Thyroid gland (tissue), 4 donors: ENCODE results near the gene GALK1. TPM values are rescaled to one million over a fixed set of nuclear protein-coding genes. Genes with fewer than 3 reads are reported as not detected.

ENCODE experiments used
- DNase-seq, 2 donors: peaks; one replicate each; pipeline ENCODE4 v3.0.0-alpha.2; 2019
- H3K27ac ChIP-seq, 3 donors: fragments of 200-600 bp; sonication (generic); 1 replicate in 2 of 3; 2 replicates in 1 of 3; pipeline ENCODE4 v1.5.1; 2016 to 2019; ENCODE audit warnings: mild to moderate bottlenecking in 1 of 3, moderate library complexity in 1 of 3
- H3K27me3 ChIP-seq: fragments of 200-600 bp; sonication (generic); one replicate; pipeline ENCODE4 v1.5.1; 2019
- H3K36me3 ChIP-seq, 2 donors: fragments of 200-600 bp; sonication (generic); one replicate each; pipeline ENCODE4 v1.5.1; 2016 to 2019
- H3K4me1 ChIP-seq, 2 donors: fragments of 200-600 bp; sonication (generic); one replicate each; pipeline ENCODE4 v1.5.1; 2017 to 2019
- H3K4me3 ChIP-seq, 3 donors: fragments of 200-600 bp; sonication (generic); replicated peaks in 1 of 3; 1 replicate in 2 of 3; 2 replicates in 1 of 3; pipeline ENCODE4 v1.5.1; 2016; ENCODE audit warnings: mild to moderate bottlenecking in 1 of 3
- H3K9me3 ChIP-seq: fragments of 200-600 bp; sonication (generic); one replicate; pipeline ENCODE4 v1.5.1; 2017
- CTCF ChIP-seq, 6 experiments: fragments of 200-600 bp in 3 of 6; fragments of 450-650 bp in 3 of 6; sonication (generic) in 3 of 6; IDR thresholded peaks; one replicate each; pipeline ENCODE4 v1.5.1; 2016 to 2019; ENCODE audit warnings: antibody characterized with exemption in 6 of 6, mild to moderate bottlenecking in 2 of 6, inconsistent platforms in 1 of 6, moderate library complexity in 1 of 6
- POLR2A ChIP-seq, 2 donors: fragments of 450-650 bp; IDR thresholded peaks; one replicate each; pipeline ENCODE4 v1.6.1; 2017; ENCODE audit warnings: antibody characterized with exemption in 2 of 2, mild to moderate bottlenecking in 2 of 2, moderate library complexity in 1 of 2
- WGBS, 2 donors: methylation state at CpG; one replicate each; pipeline ENCODE4 v1.1.5; 2017; 5-methylcytosine and 5-hydroxymethylcytosine counted together
- intact Hi-C: fragments of 100-400 bp; cut with DNase I; formaldehyde crosslinking; loops from one replicate; pipeline ENCODE4 v1.15.1; 2023
- total RNA-seq, 4 donors: library from RNA; depleted of rRNA; stranded (reverse); fragments of >200 nt; gene quantifications; one replicate each; pipeline ENCODE4 v1.2.3, GENCODE V29; 2016

The GALK1 gene
- total RNA-seq, 4 donors from 2014 or later, result 15.4 to 28.5 (median 24.9) TPM

GRCh38 chr17:75734674-75735294 lies 30.2 kb downstream of the GALK1 start:
- no peak overlapping the region for H3K27ac ChIP-seq
- 78 to 85% methylated on average over 4 of the region's 4 CpGs for WGBS, 2 donors
- H3K36me3 ChIP-seq, result no peaks in the 10 kb centered on the region
- no peaks in the 10 kb centered on the region for H3K4me1 ChIP-seq
- no peak for DNase-seq
- intact Hi-C loops, result loop anchor here (5.0 kb wide), 1 partner anchor 117 kb away; no protein-coding TSS in a partner anchor
- TF ChIP-seq POLR2A (IDR thresholded peaks at IDR 0.05) (no peak), CTCF (IDR thresholded peaks at IDR 0.05) (no peak)
- H3K4me3 ChIP-seq, result no peak overlapping the region
- H3K27me3 ChIP-seq, result no peaks in the 10 kb centered on the region
- no peaks in the 10 kb centered on the region for H3K9me3 ChIP-seq

GRCh38 chr17:75733471-75733870 lies 31.5 kb downstream of the GALK1 start:
- Histone ChIP-seq H3K4me3 (no peak overlapping the region), H3K36me3 (peaks cover 0 to 3% of the 10 kb centered on the region in 2 donors), H3K4me1 (no peaks in the 10 kb centered on the region), H3K27ac (no peak overlapping the region), H3K27me3 (no peaks in the 10 kb centered on the region), H3K9me3 (no peaks in the 10 kb centered on the region)
- no peak for DNase-seq
- intact Hi-C loops, result no loop called here
- TF ChIP-seq CTCF (IDR thresholded peaks at IDR 0.05) (no peak), POLR2A (IDR thresholded peaks at IDR 0.05) (no peak)
- WGBS, 2 donors, result 92 to 93% methylated on average over 17 of the region's 18 CpGs

GRCh38 chr17:75731716-75732498 lies 33.1 kb downstream of the GALK1 start:
- intact Hi-C loops, result no loop called here

GRCh38 chr17:75731086-75731715 lies 33.8 kb downstream of the GALK1 start:
- 83 to 94% methylated on average over 10 to 24 of the region's 26 CpGs for WGBS, 2 donors
- Histone ChIP-seq H3K4me1 (no peaks in the 10 kb centered on the region), H3K36me3 (peaks cover 0 to 3% of the 10 kb centered on the region in 2 donors), H3K27ac (no peak overlapping the region), H3K27me3 (no peaks in the 10 kb centered on the region), H3K9me3 (no peaks in the 10 kb centered on the region), H3K4me3 (no peak overlapping the region)
- no peak for DNase-seq
- intact Hi-C loops, result no loop called here
- no peak for TF ChIP-seq POLR2A (IDR thresholded peaks at IDR 0.05)
- no peak for TF ChIP-seq CTCF (IDR thresholded peaks at IDR 0.05)

More at GRCh38 chr17:75731716-75732498, 33.1 kb downstream of the GALK1 start:
- Histone ChIP-seq H3K27ac (no peak overlapping the region), H3K27me3 (no peaks in the 10 kb centered on the region), H3K36me3 (peaks cover 0 to 3% of the 10 kb centered on the region in 2 donors), H3K4me1 (no peaks in the 10 kb centered on the region), H3K4me3 (no peak overlapping the region), H3K9me3 (no peaks in the 10 kb centered on the region)
- DNase-seq, result no peak
- 91 to 95% methylated on average over 21 to 27 of the region's 31 CpGs for WGBS, 2 donors
- TF ChIP-seq POLR2A (IDR thresholded peaks at IDR 0.05) (no peak), CTCF (IDR thresholded peaks at IDR 0.05) (no peak)
